Smooth muscle cell (in vitro differentiated cells): Measurements from ENCODE around the gene TMEM163. TPM values are rescaled to one million over a fixed set of nuclear protein-coding genes. Genes with fewer than 3 reads are reported as not detected.

Experiments
- DNase-seq: peaks from one replicate; lab custom pipeline; 2025; ENCODE audit not compliant: unreplicated experiment; lab: John Stamatoyannopoulos, UW
- H2AFZ ChIP-seq: fragments of 200-600 bp; sonication (generic); 2 replicates; pipeline ENCODE4 v1.6.0; 2016; ENCODE audit warnings: antibody characterized with exemption, low read depth, mild to moderate bottlenecking
- H3F3A ChIP-seq: fragments of 200-600 bp; sonication (generic); 2 replicates; pipeline ENCODE4 v1.6.0; 2017; ENCODE audit warnings: antibody characterized with exemption, low read depth
- H3K27ac ChIP-seq: fragments of 200-600 bp; sonication (generic); 2 replicates; pipeline ENCODE4 v1.5.1; 2016; ENCODE audit warnings: low read depth, mild to moderate bottlenecking
- H3K27me3 ChIP-seq: fragments of 200-600 bp; sonication (generic); 2 replicates; pipeline ENCODE4 v1.6.1; 2016; ENCODE audit warnings: low read depth, mild to moderate bottlenecking
- H3K36me3 ChIP-seq: fragments of 200-600 bp; sonication (generic); 2 replicates; pipeline ENCODE4 v1.5.1; 2016; ENCODE audit warnings: low read depth
- H3K4me1 ChIP-seq: fragments of 200-600 bp; sonication (generic); 2 replicates; pipeline ENCODE4 v1.5.1; 2016; ENCODE audit warnings: low read depth
- H3K4me2 ChIP-seq: fragments of 200-600 bp; sonication (generic); 2 replicates; pipeline ENCODE4 v1.6.0; 2016; ENCODE audit warnings: mild to moderate bottlenecking
- H3K4me3 ChIP-seq: fragments of 200-600 bp; sonication (generic); 2 replicates; pipeline ENCODE4 v1.5.1; 2016; ENCODE audit warnings: mild to moderate bottlenecking
- H3K79me2 ChIP-seq: fragments of 200-600 bp; sonication (generic); 2 replicates; pipeline ENCODE4 v1.6.0; 2016; ENCODE audit warnings: low read depth, mild to moderate bottlenecking
- H3K9ac ChIP-seq: fragments of 200-600 bp; sonication (generic); 2 replicates; pipeline ENCODE4 v1.6.0; 2016; ENCODE audit warnings: low read depth
- H3K9me3 ChIP-seq: fragments of 200-600 bp; sonication (generic); replicated peaks from 2 replicates; pipeline ENCODE4 v1.5.1; 2016; ENCODE audit warnings: low read depth
- H4K20me1 ChIP-seq: fragments of 200-600 bp; sonication (generic); 2 replicates; pipeline ENCODE4 v1.6.0; 2016; ENCODE audit warnings: low read depth
- CTCF ChIP-seq: fragments of 200-600 bp; sonication (generic); IDR thresholded peaks from 2 replicates; pipeline ENCODE4 v1.5.1; 2017; ENCODE audit warnings: borderline replicate concordance, mild to moderate bottlenecking, antibody characterized with exemption; ENCODE audit not compliant: insufficient read depth, poor library complexity, severe bottlenecking
- WGBS: methylation state at CpG from one replicate; pipeline ENCODE4 v1.1.7; 2016; ENCODE audit warnings: low lambda C conversion rate; 5-methylcytosine and 5-hydroxymethylcytosine counted together
- polyA plus RNA-seq: library from polyadenylated mRNA; unstranded; fragments of >200 nt; fragmentation: Nextera tagmentation; extraction: Ambion mirVana; gene quantifications from 2 replicates; pipeline ENCODE4 v1.2.1, GENCODE V29; 2016
- total RNA-seq: library from RNA; depleted of rRNA; stranded (reverse); fragments of >200 nt; gene quantifications from 2 replicates; pipeline ENCODE4 v1.2.3, GENCODE V29; 2014

The TMEM163 gene
- total and polyA plus RNA-seq, 2 experiments from 2014 or later: 0.31 TPM; not detected in 1

GRCh38 chr2:134457353-134457752 is 261.4 kb downstream of the TMEM163 start:
- no peaks in the 10 kb centered on the region for H3K4me1 ChIP-seq

GRCh38 chr2:134455426-134455825 is 263.4 kb downstream of the TMEM163 start:
- no peak overlapping the region for H3K9ac ChIP-seq
- H3F3A ChIP-seq: no peaks in the 10 kb centered on the region
- H3K4me1 ChIP-seq: no peaks in the 10 kb centered on the region
- peaks cover 3% of the 10 kb centered on the region for H4K20me1 ChIP-seq
- H3K27me3 ChIP-seq: no peaks in the 10 kb centered on the region
- 87% methylated on average over 10 of the region's 10 CpGs for WGBS
- H3K4me2 ChIP-seq: no peak overlapping the region
- no peaks in the 10 kb centered on the region for H3K9me3 ChIP-seq
- no peaks in the 10 kb centered on the region for H3K36me3 ChIP-seq
- H3K79me2 ChIP-seq: no peaks in the 10 kb centered on the region
- H3K27ac ChIP-seq: no peak overlapping the region
- no peak overlapping the region for H3K4me3 ChIP-seq
- DNase-seq: no peak
- no peak for TF ChIP-seq CTCF
- no peak overlapping the region for H2AFZ ChIP-seq

More at GRCh38 chr2:134457353-134457752, 261.4 kb downstream of the TMEM163 start:
- Histone ChIP-seq H3K4me2 (no peak overlapping the region), H3K36me3 (no peaks in the 10 kb centered on the region), H3K27ac (no peak overlapping the region), H3K27me3 (no peaks in the 10 kb centered on the region), H3K79me2 (no peaks in the 10 kb centered on the region), H3F3A (no peaks in the 10 kb centered on the region), H3K9ac (no peak overlapping the region), H2AFZ (no peak overlapping the region), H3K9me3 (no peaks in the 10 kb centered on the region), H4K20me1 (no peaks in the 10 kb centered on the region), H3K4me3 (no peak overlapping the region)
- TF ChIP-seq CTCF: no peak
- WGBS: 93% methylated on average over 7 of the region's 7 CpGs
- no peak for DNase-seq

GRCh38 chr2:134454931-134455330 is 263.9 kb downstream of the TMEM163 start:
- 91% methylated on average over 6 of the region's 6 CpGs for WGBS
- no peaks in the 10 kb centered on the region for H3K79me2 ChIP-seq
- no peak overlapping the region for H3K4me3 ChIP-seq
- H3K4me2 ChIP-seq: no peak overlapping the region
- no peak overlapping the region for H2AFZ ChIP-seq
- no peaks in the 10 kb centered on the region for H3K27me3 ChIP-seq
- H4K20me1 ChIP-seq: peaks cover 3% of the 10 kb centered on the region
- DNase-seq: no peak
- no peaks in the 10 kb centered on the region for H3K36me3 ChIP-seq
- no peak for TF ChIP-seq CTCF
- H3K27ac ChIP-seq: no peak overlapping the region
- no peak overlapping the region for H3K9ac ChIP-seq
- H3K9me3 ChIP-seq: no peaks in the 10 kb centered on the region
- H3K4me1 ChIP-seq: no peaks in the 10 kb centered on the region
- no peaks in the 10 kb centered on the region for H3F3A ChIP-seq

GRCh38 chr2:134454426-134454825 is 264.4 kb downstream of the TMEM163 start:
- DNase-seq: no peak
- Histone ChIP-seq H3K27ac (no peak overlapping the region), H4K20me1 (peaks cover 3% of the 10 kb centered on the region), H3K9ac (no peak overlapping the region), H3F3A (no peaks in the 10 kb centered on the region), H3K27me3 (no peaks in the 10 kb centered on the region), H3K9me3 (no peaks in the 10 kb centered on the region), H3K4me3 (no peak overlapping the region), H3K4me1 (no peaks in the 10 kb centered on the region), H3K4me2 (no peak overlapping the region), H2AFZ (no peak overlapping the region), H3K36me3 (no peaks in the 10 kb centered on the region), H3K79me2 (no peaks in the 10 kb centered on the region)
- TF ChIP-seq CTCF: no peak
- 81% methylated on average over 8 of the region's 8 CpGs for WGBS
